HG02970 (cell line): Measurements from ENCODE around the gene TSHZ2.
"Not testable (repeated sequence)": the region's sequence is repeated elsewhere in the genome, so short reads cannot be mapped to it uniquely, and the experiment has no call there.

Experiments
- ATAC-seq: cut with Tn5 transposase; IDR thresholded peaks from one replicate; pipeline ENCODE4 v1.9.1; 2021; ENCODE audit warnings: mild to moderate bottlenecking, moderate library complexity, moderate number of reproducible peaks; ENCODE audit not compliant: unreplicated experiment, low FRiP score

TSHZ2 gene

DNA sequence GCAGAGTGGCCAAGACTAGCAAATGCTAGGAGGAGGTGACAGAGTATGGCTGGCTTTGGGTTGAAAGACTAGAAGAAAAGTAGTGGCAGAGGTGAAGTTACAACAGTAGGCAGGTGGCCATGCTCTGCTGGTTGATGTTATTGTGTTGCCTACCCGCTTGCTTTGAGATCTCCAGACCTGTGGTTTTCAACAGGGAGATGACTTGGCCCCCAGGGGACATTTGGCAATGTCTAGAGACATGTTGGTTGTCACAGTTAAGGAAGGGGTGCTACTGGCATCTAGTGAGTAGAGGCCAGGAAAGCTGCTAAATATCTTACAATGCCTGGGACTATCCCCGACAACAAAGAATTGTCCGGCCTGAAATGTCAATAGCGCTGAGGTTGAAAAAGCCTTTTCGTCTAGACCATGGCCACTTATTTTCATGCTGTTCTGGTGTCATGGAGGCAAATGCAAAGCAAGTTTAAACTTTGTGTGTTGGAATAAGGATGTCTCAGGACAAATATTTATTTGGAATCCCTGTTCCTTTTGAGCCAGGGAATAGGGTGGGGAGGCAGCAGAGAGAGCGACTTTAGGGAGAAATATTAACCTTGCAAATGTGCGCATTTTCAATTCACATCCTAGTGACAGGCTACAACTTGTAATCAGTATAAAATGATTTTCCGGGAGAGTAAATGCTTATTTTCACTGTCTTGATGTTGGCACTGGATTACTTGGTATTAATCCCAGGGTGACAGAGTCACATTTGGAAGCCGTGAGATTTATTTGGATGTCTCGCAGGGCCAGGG lies 417.6 kb downstream of the TSHZ2 start:
- ATAC-seq = no peak

DNA sequence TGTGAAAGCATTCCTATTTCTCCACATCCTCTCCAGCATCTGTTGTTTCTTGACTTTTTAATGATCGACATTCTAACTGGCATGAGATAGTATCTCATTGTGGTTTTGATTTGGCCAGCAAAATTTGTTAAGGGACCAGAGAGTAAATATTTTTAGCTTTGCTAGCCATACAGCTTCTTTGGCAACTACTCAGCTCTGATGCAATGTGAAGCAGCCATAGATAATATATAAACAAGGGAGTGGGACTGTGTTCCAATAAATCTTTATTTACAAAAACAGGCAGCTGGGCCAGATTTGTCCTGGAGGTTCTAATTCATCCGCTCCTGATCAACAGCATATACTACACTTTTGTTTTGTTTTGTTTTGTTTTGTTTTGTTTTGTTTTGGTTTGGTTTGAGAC lies 418.6 kb downstream of the TSHZ2 start:
- ATAC-seq = no peak

DNA sequence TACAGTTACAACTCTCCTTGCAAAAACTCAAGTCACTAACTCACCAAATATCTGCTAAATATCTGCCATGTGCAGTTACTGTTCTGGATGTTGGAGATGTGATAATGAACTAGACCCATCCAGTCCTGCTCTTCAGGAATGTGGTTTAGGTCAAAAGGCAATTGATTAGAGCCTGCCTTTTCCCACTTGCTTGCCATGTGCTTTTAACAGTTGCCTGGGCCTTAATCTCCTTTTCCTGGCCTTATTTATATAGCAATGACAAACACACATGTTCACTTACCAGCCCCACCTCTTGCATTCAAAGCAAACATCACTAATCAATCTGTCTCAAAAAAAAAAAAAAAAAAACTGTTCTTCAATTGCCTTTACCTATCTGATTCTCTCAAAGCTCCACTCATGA lies 422.3 kb downstream of the TSHZ2 start:
- no peak for ATAC-seq

DNA sequence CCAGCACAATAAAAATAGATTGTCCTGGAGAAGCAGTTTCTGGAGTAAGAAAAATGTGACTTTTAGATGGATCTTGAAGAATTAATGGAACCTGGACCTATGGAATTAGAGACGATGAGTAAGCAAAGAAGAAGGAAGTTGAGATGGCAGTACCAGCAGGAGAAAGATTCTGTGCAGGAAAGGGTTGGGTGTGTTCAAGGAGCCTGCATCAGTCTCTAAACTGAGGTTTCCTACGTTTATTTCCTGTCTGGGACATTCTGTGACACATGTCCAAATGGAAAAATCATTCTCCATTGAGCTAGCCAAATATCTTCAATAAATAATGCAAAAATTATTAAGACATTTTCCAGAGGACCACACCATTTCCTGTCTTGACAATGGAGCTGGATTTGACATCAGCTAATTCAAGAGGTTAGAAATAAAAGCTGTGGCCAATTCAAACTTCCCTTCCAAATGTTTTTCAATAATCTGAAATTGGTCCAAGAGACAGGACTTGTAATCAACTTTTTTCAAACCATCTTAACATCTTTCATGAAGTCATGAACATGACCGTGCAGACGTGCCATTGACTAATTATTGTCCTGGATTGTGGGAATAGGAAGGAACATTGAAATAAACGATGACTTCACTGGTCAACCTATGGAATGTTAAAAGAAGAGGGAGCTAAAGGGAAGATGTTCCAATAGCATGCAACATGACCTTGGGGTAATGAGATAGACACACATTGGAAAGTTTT lies 423.2 kb downstream of the TSHZ2 start:
- ATAC-seq = no peak

DNA sequence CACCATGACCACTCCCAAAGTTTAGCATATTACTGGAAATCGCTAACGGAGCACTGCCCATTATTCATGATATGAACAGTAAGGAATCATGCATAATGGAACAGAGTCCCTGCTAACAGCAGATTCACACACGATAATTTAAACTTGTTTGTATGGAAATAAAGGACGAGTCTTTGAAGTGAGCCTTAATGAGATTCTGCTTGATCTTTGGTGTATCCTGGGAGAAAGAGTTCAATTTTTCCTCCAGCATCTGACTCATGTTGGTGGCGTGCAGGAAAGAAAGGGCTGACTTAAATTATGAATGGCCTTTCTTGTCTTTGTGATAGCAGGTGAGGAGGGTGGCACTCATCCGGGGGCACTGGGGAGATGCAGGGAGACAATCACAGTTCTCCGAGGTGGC lies 426.9 kb downstream of the TSHZ2 start:
- ATAC-seq = no peak

DNA sequence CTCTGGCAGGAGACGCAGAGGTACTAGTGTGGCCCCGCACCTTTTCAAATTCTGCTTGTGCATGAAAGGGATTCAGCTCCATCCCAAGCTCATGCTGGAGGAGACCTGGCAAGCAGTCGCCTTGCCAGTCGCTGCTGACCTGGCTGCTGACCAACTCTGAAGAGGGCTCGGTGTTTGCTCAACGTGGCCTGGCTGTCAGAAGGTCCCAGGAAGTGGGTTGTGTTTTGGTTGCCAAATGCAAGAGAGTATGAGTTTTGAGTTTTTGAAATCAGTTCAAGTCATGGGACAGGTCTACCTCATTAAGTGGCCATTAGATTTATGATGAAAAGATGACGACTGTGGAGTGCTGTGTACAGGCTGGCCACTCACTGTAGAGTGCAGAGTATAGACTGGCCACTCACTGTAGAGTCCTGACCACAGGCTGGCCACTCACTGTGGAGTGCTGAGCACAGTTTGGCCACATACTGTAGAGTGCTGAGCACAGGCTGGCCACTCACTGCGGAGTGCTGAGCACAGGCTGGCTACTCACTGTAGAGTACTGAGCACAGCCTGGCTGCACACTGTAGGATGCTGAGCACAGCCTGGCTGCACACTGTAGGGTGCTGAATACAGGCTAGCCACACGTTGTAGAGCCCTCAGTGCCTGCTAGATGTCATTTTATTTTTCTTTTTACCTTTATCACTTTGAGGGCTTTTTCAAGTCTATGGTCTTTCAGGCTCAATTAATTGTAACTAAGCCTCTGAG lies 427.6 kb downstream of the TSHZ2 start:
- ATAC-seq = no peak

DNA sequence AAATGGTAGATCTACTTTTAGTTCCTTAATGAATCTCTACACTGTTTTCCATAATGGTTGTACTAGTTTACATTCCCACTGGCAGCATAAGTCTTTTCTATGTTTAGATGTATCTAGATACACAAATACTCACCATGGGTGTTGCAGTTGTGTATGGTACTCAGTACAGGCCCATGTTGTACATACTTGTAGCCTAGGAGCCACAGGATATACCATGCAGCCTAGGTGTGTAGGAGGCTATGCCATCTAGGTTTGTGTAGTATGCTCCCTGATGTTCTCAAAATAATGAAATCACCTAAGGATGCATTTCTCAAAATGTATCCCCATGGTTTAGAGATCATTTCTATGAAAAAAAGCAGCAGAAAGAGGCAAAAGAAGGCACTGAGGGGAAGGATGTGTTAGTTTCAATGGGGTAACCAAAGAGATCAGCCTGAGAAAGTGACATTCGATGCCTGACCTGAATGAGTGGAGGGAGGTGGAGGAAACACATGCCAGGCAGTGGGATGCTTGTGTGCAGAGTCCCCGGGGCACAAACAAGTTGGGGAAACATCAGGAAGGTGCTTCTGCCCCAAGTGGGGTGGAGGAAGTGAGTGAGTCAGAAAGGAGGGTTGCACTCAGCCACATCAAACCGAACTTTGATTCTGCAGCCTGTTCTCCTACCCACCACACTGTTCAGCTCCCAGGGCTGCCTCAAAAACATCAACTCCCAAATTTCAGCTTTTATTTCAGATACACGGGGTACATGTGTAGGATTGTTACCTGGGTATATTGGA lies 430.3 kb downstream of the TSHZ2 start:
- ATAC-seq = no peak

DNA sequence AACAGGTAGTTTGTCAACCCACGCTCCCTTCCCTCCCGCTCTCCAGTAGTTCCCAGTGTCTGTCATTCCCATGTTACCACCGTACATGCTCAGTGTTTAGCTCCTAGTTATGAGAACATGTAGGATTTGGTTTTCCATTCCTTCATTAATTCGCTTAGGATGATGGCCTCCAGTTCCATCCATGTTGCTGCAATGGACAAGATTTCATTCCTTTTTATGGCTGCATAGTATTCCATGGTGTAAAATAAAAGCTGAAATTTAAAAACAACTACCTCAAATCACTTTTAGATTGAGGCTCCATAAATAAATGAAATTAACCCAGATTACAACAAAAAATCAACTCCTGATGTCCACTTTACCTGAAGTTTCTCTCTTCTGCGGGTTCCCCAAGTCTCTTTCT lies 430.9 kb downstream of the TSHZ2 start:
- ATAC-seq = no peak

DNA sequence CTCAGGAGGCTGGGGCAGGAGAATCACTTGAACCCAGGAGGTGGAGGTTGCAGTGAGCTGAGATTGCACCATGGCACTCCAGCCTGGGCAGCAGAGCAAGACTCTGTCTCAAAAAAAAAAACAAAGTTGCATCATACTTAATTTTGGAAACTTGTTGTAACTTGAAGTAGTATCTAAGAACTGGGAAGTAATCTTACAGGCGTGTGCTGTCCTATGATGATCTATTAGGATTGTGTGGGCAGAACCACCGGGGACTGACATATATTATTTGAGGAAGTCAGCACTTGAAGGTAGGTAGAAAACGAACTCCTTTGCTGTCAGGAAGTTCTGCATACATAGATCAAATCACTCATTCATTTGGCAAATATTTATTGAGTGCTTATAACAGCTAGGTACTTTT lies 433.0 kb downstream of the TSHZ2 start:
- ATAC-seq = no peak

DNA sequence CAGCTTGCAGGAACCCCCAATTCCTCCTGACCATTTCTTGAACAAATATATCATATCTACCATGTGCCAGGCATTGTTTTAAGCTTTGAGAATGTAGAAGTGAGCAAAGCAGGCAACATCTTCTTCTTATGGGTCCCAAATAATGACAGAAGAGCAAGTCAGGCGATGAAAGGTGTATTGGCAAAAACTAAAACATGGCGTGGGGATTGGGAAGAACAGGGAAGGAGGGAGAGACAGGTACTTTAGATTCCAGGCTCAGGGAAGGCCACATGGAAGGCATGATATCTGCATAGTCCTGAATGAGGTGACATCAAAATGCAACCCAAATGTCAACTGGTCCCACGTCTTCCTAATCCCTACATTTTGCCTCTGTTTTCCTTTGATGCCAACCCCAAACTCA lies 434.4 kb downstream of the TSHZ2 start:
- ATAC-seq = no peak

DNA sequence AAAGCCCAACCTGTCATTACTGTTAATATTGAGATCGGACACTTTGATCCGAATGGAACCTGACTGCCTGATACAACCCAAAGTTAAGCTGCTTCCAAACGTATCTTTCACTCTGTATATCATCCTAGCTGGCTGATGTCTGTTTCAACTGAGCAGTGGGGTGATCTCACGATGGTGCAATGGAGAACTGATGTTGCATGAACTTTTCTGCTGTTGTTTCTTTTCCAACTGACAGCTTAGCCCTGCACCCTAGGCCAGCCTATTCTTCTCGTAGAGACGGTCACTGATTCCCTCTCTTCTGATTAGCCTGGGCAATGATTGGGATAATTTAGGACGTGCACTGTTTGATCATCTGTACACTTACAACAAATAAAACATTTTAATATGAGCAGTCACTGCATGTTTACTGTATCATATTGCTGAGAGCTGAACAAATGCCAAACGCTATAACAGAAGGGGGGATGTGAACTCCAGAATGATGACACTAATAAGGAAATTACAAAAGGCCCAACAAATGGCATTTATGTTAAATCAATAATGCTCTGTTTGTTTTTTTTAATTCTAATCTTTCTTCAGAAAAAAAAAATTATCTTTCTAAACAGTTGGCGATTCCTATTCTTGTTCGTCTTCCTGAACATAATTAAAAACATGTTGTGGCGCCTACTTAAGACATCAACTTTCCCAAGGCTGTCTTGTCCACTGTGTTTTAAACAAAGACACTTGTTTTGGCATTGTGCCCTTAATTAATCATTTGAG lies 436.7 kb downstream of the TSHZ2 start:
- ATAC-seq = no peak

DNA sequence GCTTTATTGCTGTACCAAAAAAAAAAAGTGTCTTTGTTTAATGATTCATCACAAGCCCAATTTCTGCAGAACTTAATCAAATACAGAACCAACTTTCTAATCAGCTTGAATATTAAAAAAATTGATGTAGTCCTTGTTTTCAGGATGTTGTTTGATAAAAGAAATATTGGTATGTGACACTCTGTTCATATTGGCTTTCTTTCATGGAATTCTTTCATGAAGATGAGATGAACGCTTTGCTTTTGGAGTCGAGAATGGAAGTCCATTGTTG lies 437.2 kb downstream of the TSHZ2 start:
- ATAC-seq = no peak

DNA sequence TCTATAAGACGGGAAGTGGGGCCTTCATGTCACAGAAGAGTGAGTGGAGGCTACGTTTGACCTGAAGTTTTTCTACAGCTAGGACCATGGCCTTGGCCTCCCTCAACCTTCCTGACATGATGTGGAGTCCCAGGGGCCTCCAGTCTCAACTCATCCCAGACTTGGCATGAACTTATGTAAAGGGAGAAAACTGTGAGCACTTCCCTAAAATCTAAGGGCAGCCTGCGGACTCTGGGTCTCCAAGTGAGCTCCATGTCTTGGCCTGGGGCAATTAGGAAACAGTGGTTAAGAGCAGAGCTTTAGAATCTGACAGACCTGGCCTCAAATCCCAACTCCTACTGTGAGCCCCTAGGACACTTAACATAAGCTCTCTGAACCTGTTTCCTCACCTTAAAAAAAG lies 439.0 kb downstream of the TSHZ2 start:
- no peak for ATAC-seq

DNA sequence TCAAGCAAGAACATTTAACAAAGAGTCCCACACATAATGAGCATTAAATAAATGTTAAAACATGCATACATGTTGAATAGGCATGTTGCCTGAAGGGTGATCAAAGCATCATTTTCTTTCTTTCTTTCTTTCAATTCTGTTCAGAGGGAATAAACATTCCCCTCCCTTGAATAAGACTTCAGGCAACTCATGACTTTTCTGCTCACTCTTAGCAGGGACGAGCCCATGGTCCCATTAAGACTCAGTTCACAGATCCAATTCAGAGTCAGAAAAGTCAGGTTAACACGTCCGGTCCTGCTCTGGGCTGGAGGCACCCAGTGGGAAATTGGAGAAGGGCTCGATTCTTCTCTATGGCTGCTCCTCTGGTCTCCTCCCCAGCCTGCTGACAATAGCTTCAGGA lies 439.7 kb downstream of the TSHZ2 start:
- no peak for ATAC-seq

DNA sequence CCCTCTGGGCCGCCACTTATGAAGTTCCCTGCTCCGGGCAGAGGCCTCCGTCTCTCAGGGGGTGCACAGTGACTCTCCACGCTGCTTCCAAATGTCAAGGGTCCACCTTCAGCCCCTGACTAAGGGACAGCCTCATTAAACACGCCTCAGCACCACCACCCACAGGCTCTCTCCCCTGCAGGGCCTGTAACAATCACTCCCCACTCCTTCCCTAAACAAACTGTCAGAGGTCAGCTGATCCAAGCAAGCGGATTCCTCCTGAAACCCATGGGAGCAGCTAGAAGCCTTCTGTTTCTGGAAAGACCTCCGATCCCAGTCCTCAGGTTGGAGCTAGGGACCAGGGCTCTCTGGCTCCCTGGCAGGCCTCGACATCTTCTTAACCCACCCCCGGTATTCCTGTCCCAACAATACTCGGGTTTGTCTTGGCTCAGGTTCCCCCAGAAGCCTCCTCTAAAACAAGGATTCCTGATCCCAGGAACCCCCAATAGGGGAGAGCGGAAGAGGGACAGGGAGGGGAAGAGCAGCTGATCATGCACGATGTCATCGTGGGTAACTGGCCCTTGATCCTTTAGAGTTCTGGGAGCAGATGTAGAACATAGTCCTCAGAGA lies 440.5 kb downstream of the TSHZ2 start:
- no peak for ATAC-seq

DNA sequence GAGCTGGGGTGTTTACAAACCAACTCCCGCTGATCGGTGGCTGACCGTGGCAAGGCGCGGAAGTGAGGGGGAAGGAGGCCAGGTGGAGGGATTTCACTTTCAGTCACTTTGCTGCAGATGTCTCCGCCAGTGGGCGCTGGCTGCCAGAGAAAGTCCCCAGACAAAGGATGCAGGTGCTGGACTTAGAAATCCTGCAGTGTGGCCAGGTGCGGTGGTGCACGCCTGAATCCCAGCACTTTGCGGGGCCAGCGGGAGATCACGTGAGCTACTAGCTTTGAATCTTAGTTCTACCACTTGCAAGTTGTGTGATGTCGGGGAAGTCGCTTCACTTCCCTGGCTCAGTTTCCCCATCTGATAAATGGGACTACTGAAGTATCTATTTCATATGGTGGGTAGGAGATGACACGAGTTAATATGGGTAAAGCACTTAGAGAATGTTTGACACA lies 441.1 kb downstream of the TSHZ2 start:
- ATAC-seq = no peak

DNA sequence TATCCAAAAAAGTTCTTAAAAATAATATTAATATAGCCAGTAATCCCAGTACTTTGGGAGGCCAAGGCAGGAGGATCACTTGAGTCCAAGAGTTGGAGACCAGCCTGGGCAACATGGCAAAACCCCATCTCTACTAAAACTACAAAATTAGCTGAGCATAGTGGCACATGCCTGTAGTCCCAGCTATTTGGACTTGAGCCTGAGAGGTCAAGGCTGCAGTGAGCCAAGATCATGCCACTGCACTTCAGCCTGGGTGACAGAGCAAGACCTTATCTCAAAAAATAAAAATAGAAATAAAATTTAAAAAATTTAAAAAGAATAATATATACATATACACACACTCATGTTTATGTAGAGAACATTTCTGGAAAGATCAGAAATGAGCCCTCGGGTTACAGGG lies 441.7 kb downstream of the TSHZ2 start:
- not testable (repeated sequence) for ATAC-seq

DNA sequence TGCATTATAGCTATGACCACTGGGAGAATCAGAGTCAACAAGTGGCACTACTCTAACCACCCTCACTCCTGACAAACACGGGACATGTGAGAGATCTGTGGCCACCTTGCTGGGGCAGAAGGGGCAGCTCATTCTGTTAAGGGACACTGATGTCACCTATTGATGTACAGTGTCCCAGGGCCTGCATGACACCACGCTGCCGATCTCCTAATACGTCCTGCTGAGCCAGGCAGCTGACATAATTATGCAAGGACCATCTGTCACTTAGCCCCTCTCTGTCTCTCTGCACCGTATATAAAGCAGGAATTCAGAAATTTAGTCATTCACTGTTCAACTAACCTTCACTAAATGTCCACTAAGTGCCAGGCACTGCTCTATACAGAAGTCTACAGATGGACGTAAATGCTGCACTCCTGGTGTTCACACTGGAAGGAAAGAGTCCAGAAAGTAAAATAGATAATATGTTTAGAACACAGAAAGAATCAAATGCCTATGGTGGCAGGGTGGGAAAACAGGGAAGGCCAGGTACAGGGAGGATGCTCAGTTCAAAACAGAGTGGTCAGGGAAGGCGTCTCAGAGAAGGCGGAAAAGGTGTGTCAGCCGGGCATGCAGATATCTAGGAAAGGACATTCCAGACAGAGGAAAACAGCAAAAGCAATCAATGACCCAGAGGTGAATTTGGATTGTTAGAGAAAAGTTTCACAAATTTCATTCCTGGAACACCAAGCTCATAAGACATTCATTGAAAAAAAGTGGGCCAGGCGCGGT lies 447.7 kb downstream of the TSHZ2 start:
- ATAC-seq = no peak

DNA sequence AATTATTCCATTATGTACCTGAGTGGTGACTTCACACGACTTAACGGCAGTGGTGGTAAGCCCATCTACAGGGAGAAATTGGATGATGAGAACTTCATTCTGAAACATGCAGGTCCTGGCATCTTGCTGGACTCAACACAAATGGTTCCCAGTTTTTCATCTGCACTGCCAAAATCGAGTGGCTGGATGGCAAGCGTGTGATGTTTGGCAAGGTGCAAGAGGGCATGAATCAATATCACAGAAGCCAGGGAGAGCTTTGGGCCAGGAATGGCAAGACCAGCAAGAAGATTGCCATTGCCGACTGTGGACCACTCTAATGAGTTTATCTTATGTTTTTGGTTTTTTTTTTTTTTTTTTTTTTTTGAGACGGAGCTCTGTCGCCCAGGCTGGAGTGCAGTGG lies 449.2 kb downstream of the TSHZ2 start:
- no peak for ATAC-seq
